HL-60 (cell line): Measurements from ENCODE around the gene VEGFB.

Experiments used
- GABPA ChIP-seq: IDR thresholded peaks from 2 replicates; pipeline ENCODE4 v1.6.1; 2012; ENCODE audit warnings: low read depth
- POLR2AphosphoS5 ChIP-seq: IDR thresholded peaks from 2 replicates; pipeline ENCODE4 v1.6.1; 2012; ENCODE audit warnings: low read depth
- SPI1 ChIP-seq: IDR thresholded peaks from 2 replicates; pipeline ENCODE4 v1.6.1; 2012; ENCODE audit warnings: low read depth, mild to moderate bottlenecking, borderline replicate concordance
- TF ChIP-seq, protein P1 (sequence below): IDR thresholded peaks from one replicate; pipeline ENCODE4 v1.5.1; 2011; ENCODE audit warnings: low read length, control low read depth, inconsistent platforms; ENCODE audit not compliant: insufficient read depth
- TF ChIP-seq, protein P2 (sequence below): IDR thresholded peaks from 2 replicates; pipeline ENCODE4 v1.6.1; 2012; ENCODE audit warnings: low read depth; ENCODE audit not compliant: insufficient replicate concordance

DNA sequence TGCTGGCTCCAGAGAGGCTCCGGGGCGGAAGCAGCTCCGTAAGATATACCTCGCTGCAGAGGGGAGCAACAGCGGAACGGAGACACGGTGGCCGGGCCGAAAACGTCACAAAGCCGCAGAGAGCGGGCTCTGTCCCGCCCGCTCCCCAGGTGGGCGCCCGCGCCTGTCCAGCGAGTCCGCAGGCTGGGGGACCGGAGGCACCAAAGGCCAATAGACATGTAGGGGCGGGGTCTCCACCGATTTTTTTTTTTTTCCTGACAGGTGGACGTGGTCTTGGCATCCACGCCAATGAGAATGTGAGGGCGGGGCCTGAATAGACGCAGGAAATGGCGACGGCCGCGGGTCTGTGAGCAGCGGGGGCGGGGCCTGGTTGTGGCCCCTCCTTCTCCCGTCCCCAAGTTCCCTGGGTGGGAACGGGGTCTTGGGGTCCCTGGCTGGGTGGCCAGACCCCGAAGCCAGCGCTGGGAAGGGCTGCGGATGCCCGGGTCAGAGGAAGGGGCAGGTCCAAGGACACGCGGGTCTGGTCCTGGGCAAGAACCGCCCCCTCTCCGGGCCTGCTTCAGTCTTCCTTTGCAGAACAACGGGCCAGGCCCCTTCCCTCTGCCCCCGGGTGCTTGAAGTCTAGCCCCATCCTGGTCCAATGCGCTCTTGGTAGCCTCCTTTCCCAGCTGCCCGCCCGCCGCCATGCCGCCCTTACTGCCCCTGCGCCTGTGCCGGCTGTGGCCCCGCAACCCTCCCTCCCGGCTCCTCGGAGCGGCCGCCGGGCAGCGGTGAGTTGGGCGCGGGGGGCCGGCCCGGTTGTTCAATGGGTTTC, 4.0 kb upstream of the VEGFB start, which contains the start of gene DNAJC4:
- TF ChIP-seq, protein P1, sequence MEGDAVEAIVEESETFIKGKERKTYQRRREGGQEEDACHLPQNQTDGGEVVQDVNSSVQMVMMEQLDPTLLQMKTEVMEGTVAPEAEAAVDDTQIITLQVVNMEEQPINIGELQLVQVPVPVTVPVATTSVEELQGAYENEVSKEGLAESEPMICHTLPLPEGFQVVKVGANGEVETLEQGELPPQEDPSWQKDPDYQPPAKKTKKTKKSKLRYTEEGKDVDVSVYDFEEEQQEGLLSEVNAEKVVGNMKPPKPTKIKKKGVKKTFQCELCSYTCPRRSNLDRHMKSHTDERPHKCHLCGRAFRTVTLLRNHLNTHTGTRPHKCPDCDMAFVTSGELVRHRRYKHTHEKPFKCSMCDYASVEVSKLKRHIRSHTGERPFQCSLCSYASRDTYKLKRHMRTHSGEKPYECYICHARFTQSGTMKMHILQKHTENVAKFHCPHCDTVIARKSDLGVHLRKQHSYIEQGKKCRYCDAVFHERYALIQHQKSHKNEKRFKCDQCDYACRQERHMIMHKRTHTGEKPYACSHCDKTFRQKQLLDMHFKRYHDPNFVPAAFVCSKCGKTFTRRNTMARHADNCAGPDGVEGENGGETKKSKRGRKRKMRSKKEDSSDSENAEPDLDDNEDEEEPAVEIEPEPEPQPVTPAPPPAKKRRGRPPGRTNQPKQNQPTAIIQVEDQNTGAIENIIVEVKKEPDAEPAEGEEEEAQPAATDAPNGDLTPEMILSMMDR = no peak
- TF ChIP-seq POLR2AphosphoS5 (peak; percentile 50; the same call in 1 of the 2 replicates), GABPA (no peak), SPI1 (no peak)
- TF ChIP-seq, protein P2, sequence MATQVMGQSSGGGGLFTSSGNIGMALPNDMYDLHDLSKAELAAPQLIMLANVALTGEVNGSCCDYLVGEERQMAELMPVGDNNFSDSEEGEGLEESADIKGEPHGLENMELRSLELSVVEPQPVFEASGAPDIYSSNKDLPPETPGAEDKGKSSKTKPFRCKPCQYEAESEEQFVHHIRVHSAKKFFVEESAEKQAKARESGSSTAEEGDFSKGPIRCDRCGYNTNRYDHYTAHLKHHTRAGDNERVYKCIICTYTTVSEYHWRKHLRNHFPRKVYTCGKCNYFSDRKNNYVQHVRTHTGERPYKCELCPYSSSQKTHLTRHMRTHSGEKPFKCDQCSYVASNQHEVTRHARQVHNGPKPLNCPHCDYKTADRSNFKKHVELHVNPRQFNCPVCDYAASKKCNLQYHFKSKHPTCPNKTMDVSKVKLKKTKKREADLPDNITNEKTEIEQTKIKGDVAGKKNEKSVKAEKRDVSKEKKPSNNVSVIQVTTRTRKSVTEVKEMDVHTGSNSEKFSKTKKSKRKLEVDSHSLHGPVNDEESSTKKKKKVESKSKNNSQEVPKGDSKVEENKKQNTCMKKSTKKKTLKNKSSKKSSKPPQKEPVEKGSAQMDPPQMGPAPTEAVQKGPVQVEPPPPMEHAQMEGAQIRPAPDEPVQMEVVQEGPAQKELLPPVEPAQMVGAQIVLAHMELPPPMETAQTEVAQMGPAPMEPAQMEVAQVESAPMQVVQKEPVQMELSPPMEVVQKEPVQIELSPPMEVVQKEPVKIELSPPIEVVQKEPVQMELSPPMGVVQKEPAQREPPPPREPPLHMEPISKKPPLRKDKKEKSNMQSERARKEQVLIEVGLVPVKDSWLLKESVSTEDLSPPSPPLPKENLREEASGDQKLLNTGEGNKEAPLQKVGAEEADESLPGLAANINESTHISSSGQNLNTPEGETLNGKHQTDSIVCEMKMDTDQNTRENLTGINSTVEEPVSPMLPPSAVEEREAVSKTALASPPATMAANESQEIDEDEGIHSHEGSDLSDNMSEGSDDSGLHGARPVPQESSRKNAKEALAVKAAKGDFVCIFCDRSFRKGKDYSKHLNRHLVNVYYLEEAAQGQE = no peak
